IMR-90 (cell line): ENCODE data around the gene ERV3-1.

ENCODE experiments used
- CEBPB ChIP-seq: IDR thresholded peaks from 2 replicates; pipeline ENCODE4 v1.6.1; 2012; ENCODE audit warnings: low read depth, low read length, improper control_type of control experiment
- FOS ChIP-seq: fragments of 150-350 bp; IDR thresholded peaks from 2 replicates; pipeline ENCODE4 v1.6.1; 2016; ENCODE audit warnings: low read depth, low read length
- MAFK ChIP-seq: IDR thresholded peaks from 2 replicates; pipeline ENCODE4 v1.6.1; 2012; ENCODE audit warnings: low read depth, low read length, improper control_type of control experiment
- MAZ ChIP-seq: IDR thresholded peaks from 2 replicates; pipeline ENCODE4 v1.6.1; 2012; ENCODE audit warnings: low read depth, mild to moderate bottlenecking, low read length, improper control_type of control experiment, moderate library complexity, borderline replicate concordance
- MXI1 ChIP-seq: IDR thresholded peaks from 2 replicates; pipeline ENCODE4 v1.6.1; 2012; ENCODE audit warnings: low read depth, mild to moderate bottlenecking, low read length, moderate library complexity, borderline replicate concordance
- POLR2A ChIP-seq: IDR thresholded peaks from 2 replicates; pipeline ENCODE4 v1.6.1; 2012; ENCODE audit warnings: mild to moderate bottlenecking, low read depth, low read length
- RAD21 ChIP-seq: IDR thresholded peaks from 2 replicates; pipeline ENCODE4 v1.6.1; 2012; ENCODE audit warnings: low read length, improper control_type of control experiment
- RCOR1 ChIP-seq: IDR thresholded peaks from 2 replicates; pipeline ENCODE4 v1.6.1; 2012; ENCODE audit warnings: mild to moderate bottlenecking, low read length, improper control_type of control experiment; ENCODE audit not compliant: insufficient replicate concordance
- TF ChIP-seq, protein P1 (sequence below): conservative IDR thresholded peaks from 2 replicates; pipeline ENCODE4 v1.5.1; 2012; ENCODE audit warnings: mild to moderate bottlenecking, low read depth, low read length, improper control_type of control experiment

DNA sequence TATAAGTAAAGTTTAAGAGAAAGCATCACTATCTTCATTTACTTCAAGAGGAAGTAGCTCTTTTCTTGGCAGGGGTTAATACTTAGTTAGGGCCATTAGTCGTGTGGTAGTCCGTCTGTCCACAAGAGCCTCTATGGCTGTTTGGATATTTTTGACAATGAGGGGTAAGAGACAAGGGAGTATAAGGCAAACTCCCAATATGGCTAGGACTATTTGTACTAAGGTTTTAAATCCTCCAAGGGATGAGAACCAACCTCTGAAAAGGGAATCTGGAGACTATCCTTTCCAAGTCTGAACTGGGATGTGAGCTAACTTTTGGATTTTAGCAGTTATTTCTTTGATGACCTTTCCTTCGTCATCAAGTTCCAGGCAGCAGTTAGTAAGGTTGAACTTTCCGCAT is 15.6 kb downstream of the ERV3-1 start, which contains the start of gene ZNF117:
- no peak for TF ChIP-seq CEBPB
- TF ChIP-seq, protein P1, sequence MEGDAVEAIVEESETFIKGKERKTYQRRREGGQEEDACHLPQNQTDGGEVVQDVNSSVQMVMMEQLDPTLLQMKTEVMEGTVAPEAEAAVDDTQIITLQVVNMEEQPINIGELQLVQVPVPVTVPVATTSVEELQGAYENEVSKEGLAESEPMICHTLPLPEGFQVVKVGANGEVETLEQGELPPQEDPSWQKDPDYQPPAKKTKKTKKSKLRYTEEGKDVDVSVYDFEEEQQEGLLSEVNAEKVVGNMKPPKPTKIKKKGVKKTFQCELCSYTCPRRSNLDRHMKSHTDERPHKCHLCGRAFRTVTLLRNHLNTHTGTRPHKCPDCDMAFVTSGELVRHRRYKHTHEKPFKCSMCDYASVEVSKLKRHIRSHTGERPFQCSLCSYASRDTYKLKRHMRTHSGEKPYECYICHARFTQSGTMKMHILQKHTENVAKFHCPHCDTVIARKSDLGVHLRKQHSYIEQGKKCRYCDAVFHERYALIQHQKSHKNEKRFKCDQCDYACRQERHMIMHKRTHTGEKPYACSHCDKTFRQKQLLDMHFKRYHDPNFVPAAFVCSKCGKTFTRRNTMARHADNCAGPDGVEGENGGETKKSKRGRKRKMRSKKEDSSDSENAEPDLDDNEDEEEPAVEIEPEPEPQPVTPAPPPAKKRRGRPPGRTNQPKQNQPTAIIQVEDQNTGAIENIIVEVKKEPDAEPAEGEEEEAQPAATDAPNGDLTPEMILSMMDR = no peak
- no peak for TF ChIP-seq POLR2A
- TF ChIP-seq MAZ = no peak
- no peak for TF ChIP-seq MXI1
- no peak for TF ChIP-seq RAD21
- no peak for TF ChIP-seq RCOR1
- TF ChIP-seq FOS = no peak
- TF ChIP-seq MAFK = no peak
